Measurements from ENCODE around the gene CCT5. TPM values are rescaled to one million over a fixed set of nuclear protein-coding genes. Genes with fewer than 3 reads are reported as not detected.
"Not testable (repeated sequence)": the region's sequence is repeated elsewhere in the genome, so short reads cannot be mapped to it uniquely, and the experiment has no call there.

CCT5 gene
- total RNA-seq, 1 donor from 2014 or later, result 146 TPM

DNA sequence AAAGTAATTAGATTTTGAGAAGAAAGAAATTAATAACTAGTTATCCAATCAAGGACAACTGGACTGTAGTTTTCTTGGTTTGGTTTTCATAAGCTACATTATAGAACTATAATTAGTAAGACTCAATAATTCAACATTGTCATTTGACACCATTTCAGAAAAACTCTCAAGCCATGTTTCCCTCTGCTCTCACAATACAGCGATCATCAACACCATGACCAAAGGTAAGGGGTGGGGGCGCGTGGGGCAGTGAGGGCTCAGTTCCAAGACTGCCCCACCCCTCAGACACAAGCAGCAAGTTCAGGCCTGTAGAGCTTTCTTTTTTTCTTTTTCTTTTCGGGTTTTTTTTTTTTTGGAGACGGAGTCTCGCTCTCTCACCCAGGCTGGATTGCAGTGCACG lies 51.2 kb downstream of the CCT5 start:
- DNase-seq (ENCODE audit: low spot score), result no peak

DNA sequence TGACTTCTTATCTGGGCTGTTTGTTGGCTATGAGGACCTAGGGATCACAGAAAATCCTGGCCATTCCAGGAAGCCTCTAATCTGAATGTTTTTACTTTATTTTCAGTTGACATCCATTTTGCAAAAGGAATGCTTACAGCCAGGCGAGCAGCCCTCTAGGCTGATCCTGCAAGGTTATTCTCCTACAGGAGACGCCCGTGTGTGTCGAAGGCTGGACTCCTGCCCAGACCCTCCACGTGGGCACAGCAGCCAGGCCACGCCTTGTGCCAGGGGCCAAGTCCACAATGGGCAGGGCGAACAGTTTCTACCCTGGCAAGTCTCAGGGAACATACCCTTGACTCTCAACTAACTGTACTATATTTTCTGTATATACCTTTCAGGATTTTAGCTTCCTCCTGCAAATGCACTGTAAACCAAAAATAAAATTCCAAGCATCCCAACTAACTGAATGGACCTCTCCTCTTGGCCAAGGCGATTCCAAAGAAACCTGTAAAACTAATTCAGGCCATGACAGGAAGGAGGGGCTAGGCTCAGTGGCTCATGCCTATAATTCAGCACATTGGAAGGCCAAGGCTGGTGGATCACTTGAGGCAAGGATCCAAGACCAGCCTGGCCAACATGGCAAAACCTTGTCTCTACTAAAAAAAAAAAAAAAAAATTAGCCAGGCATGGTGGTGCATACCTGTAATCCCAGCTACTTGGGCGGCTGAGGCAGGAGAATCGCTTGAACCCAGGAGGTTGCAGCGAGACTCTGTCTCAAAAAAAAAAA lies 51.9 kb downstream of the CCT5 start:
- peak; percentile 3 for DNase-seq (ENCODE audit: low spot score)

DNA sequence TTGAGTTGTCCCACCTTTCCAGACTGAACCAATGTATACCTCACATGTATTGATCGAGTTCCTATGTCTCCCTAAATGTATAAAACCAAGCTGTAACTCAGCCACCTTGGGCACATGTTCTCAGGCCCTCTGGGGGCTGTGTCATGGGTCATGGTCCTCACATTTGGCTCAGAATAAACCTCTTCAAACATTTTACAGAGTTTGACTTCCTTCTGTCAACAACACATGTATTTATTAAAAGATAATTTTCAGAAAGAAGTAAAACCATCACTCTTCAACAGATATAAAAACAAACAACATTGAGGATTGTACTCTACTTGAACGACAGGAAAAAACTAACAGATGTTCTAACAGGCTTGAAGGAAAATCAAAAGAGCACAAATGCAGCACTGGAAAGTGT lies 53.1 kb downstream of the CCT5 start:
- DNase-seq (ENCODE audit: low spot score), result no peak

DNA sequence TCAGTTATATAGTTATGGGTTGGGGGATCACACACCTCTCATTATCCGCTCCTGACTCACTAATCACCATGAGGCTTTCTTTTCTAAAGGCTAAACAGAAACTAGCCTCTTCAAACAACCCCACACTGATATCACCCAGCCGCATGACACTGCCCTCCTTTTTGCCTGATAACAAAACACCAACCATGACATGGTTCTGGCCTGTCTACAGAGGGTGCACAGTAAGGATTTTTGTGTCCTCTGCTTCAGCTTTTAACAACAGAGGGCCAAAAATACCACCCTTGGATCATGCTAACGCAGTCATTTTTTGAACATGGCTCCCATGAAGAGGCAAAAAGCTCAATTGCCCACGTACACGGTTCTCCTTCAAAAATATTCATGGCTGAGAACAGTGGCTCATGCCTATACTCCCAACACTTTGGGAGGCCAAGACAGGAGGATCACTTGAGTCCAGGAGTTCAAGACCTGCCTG lies 53.7 kb downstream of the CCT5 start:
- no peak for DNase-seq (ENCODE audit: low spot score)

DNA sequence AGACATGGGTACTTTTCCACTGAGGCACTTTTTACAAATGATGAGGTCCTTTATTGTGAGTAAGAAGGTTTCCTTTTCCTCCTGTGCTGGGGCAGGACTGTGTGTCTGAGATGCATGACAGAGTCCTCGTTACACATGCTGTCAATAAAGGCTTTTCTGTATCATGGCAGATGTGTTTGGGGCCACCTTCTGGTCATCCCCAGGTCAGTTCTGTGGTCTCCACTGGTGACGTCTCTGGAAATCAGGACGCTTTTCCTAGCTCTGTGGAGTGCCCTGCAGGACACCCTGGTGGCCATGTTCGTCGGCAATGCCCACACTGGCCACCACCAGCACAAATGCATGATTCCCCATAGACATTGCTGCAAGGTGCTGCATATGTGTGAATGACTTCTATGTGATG lies 54.9 kb downstream of the CCT5 start:
- DNase-seq (ENCODE audit: low spot score), result no peak

DNA sequence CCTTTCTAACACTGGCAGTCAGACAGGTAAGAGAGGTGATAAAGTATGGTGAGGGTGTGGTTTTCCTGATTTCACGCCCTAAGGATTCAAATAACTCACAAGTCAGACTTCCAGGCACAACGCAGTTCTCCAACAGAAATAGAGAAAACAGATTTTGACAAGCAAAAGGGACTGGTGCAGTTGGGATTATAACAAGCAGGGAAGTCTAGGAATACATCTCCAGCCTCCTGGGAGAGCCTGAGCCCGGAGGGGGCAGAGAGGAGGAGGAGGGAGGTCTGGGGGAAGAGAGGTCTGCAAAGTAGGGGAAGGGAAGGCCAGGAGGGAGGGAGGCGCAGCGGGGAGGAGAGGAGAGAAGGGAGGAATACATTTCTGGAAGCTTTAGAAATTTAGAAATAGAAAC lies 56.0 kb downstream of the CCT5 start:
- DNase-seq (ENCODE audit: low spot score), result no peak

DNA sequence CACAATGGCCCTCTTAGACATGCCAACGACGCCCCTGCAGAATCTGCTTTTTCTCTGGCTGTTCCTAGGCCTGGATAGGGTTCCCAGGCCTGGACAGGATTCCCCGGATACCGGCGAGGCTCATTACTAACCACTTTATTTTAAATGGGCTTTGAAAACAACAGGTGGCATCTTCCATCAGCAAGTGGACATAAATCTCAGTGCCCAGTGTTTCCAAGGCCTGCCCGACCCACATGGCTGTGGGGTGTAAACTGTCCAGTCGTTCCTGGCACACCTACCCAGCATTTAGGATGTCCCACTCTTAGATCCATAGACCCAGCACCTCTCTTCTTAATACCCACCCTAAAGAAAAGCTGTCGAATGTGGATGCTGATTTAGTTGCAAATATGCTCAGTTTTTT lies 56.7 kb downstream of the CCT5 start:
- no peak for DNase-seq (ENCODE audit: low spot score)

DNA sequence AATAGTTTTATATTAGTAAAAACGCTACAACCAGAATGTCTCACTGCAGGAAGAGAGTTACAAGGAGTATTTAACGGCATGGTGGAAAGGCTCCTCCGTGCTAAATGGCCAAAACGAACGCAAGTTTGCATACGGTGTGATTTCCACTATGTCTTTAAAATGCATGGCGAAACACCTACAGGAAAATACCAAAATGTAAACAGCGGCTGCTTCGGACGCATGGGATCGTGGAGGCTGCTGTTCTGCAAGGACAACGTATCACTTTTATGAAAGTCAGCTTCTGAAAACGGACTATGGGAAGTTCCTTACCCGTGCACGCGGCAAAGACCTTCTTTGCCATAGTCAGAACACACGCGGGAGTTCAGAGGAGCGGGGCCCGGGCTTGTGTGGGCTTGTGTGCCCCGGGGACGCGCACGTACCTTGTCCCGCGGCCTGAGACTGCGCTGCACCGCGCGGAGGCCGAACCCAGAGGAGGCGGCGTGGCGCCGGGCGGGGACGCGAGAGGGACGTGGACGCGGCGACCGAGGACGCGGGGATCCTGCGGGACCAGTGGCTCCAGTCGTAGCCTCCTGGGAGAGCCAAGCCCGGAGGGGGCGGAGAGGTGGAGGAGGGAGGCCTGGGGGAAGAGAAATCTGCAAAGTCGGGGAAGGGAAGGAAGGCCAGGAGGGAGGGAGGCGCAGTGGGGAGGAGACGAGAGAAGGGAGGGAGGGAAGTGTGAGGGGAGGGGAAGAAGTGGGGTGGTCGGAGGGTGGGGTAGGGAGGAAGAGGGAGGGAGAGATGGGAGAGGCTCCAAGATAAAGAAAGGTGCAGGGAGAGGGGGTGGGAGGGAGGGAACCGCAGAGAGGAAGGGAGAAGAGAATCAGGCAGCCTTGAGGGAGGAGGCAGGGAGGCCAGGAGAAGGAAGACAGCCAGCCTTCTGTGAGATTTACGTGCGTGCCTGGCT lies 57.4 kb downstream of the CCT5 start, which contains the start of gene CMBL:
CMBL (minus strand) TSS at position 697 of the 943 bp plus-strand sequence. CDS start 17,140 bp downstream, outside the sequence.
- DNase-seq (ENCODE audit: low spot score), result peak; percentile 79

DNA sequence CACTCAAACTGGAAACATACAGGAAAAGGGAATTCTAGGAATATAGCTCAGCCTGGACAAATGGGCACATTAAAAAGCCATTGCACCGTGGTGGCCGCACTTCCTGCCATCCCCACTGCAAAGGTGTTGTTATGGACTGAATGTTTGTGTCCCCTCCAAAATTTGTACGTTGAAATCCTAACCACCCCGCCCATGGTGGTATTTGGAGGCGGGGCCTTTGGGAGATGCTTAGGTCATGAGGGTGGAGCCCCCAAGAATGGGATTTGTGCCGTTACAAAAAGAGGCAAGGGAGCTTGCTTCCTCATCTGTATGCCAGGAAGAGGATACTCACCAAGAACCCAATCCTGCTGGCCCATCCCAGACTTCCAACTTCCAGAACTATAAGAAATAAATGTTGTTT lies 58.8 kb downstream of the CCT5 start:
- no peak for DNase-seq (ENCODE audit: low spot score)

DNA sequence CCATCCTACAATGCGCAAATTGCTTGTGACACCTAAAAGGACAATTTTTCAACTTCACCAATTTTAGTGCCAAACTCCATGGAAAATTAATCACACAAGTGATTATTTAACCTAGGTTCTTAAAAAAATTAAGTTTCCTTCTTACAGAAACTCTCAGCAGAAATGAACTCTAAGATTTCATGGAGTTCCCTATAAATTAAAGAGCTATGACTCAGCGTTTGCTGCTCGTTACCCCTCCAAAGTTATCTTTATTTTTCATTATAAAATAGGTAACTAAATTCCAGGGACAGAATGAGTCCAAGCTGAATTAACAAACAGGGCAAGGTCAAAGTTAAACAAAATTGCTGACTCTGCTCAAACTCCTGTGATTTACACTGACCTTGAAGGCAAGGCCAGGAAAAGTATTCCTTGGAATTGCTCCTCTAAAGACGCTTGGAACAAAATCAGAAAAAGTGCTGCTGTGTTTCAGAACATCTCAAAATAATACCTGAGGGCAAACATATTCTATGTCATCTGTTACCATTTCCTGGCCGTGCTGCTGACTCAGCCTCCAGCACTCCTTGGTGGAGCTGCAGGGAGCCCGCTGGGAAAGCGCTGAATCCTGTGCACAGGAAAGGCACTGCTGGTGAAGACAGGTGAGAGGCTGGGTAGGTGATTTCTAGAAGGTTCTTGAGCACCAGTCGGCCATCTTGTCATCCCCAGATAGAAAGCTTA lies 60.1 kb downstream of the CCT5 start:
- DNase-seq (ENCODE audit: low spot score), result peak; percentile 18

DNA sequence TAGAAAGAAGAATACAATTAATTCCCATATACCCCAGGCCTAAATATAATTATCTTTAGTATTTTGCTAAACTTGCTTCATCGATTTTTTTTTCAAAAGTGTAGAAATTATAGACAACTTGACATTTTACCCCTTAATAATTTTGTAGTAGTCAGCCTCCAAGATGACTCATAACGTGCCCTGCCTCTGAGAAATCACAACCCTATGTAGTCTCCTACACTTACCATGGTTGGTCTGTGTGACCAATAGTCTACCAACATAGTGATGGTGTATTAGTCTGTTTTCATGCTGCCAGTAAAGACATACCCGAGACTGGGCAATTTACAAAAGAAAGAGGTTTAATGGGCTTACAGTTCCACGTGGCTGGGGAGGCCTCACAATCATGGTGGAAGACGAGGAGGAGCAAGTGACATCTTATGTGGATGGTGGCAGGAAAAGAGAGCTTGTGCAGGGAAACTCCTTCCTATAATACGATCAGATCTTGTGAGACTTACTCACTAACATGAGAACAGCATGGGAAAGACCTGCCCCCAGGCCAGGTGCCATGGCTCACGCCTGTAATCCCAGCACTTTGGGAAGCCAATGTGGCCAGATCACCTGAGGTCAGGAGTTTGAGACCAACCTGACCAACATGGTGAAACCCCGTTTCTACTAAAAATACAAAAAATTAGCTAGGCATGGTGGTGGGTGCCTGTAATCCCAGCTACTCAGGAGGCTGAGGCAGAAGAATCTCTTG lies 60.9 kb downstream of the CCT5 start:
- not testable (repeated sequence) for DNase-seq (ENCODE audit: low spot score)

DNA sequence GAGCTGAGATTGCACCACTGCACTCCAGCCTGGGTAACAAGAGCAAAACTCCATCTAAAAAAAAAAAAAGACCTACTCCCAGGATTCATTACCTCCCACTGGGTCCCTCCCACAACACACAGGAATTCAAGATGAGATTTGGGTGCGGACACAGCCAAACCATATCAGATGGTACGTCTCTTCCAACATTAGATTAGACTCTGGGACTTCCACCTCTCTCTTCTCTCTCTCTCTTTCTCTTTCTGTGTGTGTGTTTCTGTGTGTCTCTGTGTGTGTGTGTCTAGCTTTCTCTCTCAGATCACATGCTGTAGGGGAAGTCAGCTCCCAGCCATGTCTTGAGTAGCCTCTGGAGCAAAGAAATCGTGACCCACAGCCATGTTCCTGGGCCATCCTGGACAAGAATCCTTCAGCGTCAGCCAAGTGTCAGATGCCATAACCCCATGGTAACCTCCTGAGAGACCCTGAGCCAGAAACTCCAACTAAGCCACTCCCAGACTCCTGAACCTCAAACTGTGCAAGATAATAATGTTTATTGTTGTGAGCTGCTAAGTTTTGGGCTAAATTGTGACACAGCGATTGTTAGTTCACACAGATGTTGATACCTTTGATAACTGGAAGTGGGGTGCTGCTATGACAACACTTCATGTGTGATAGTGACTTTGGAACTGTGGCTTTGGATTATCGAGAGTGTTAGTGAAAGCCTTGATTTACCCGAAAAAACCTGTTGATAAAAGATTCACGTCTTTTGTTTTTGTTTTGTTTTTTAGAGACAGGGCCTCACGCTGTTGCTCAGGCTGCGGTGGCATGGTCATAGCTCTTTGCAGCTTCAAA lies 61.7 kb downstream of the CCT5 start:
- DNase-seq (ENCODE audit: low spot score), result no peak

DNA sequence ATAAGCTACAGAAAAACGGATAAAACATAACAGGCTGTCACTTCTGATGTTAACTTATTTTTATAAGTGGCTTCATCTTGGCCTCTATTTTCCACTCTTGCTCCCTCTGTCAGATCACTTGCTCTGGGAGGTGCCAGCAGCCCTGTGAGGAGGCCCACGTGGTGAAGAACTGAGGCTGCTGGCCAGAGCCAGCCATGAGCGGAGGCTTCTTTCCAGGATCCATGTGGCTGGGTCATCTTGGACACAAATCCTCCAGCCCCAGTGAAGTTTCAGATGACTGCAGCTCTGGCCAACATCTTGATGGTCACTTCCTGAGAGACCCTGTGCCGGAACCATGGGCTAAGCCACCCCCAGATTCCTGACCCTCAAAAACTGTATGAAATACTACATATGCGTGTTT lies 65.1 kb downstream of the CCT5 start:
- DNase-seq (ENCODE audit: low spot score), result no peak

Other genes with a start within 250 kb of the CCT5 start
- 17.3 TPM for gene ATPSCKMT, start 392 bp upstream of the CCT5 start, total RNA-seq (ENCODE audit: insufficient read depth, low replicate concordance)
- gene CMBL, start 57.6 kb downstream of the CCT5 start, total RNA-seq (ENCODE audit: insufficient read depth, low replicate concordance), result 3.9 TPM
- 76.3 TPM for gene MARCHF6, start 103.4 kb downstream of the CCT5 start, total RNA-seq (ENCODE audit: insufficient read depth, low replicate concordance)
- 7.5 TPM for gene ROPN1L, start 191.6 kb downstream of the CCT5 start, total RNA-seq (ENCODE audit: insufficient read depth, low replicate concordance)

All from umbilical cord (tissue), 2 donors.